Right ventricle myocardium superior (tissue), 1 donor: ENCODE data around the gene CCDC195. TPM values are rescaled to one million over a fixed set of nuclear protein-coding genes. Genes with fewer than 3 reads are reported as not detected.

ENCODE experiments used
- ATAC-seq: fragments of 200-7000 bp; cut with Tn5 transposase; one replicate; pipeline ENCODE4 v1.9.1; 2020; ENCODE audit warnings: mild to moderate bottlenecking; ENCODE audit not compliant: poor library complexity
- DNase-seq: peaks from one replicate; pipeline ENCODE4 v3.0.0-alpha.2; 2020
- intact Hi-C: fragments of 100-400 bp; cut with DNase I; formaldehyde crosslinking; loops from one replicate; pipeline ENCODE4 v1.11.2; 2022
- total RNA-seq: library from RNA; stranded (reverse); fragmentation: NEBNext Ultra II Directional; extraction: Animal tissue kit (Norgen Biotek cat#: 25700); gene quantifications from one replicate; pipeline ENCODE4 v1.2.1, GENCODE V29; 2021
- donor health status: DM: no; HTN: yes; CAD: no; lungs with severe emphysema.

The CCDC195 gene
- total RNA-seq, 1 donor from 2014 or later, result not detected

- no peak for ATAC-seq
- intact Hi-C loops, result loop anchor here (10.0 kb wide), 1 partner anchor 120 kb away; no protein-coding TSS in a partner anchor
Measured at GRCh38 chr2:224655006-224655537, 61.1 kb downstream of the CCDC195 start.

More at GRCh38 chr2:224655006-224655537, 61.1 kb downstream of the CCDC195 start:
- DNase-seq, result no peak

Other genes with a start within 250 kb of the CCDC195 start
- gene CUL3, start 131.0 kb downstream of the CCDC195 start, total RNA-seq, result 72.1 TPM